Activated naive CD8-positive, alpha-beta T cell (primary cell): ENCODE results near the gene ARSG.
"Not testable (repeated sequence)": the region's sequence is repeated elsewhere in the genome, so short reads cannot be mapped to it uniquely, and the experiment has no call there.

ENCODE experiments used
- H3K27ac Mint-ChIP-seq: one replicate; pipeline ENCODE4 v1.8.0; 2021; ENCODE audit warnings: mixed read lengths
- H3K27me3 Mint-ChIP-seq: one replicate; pipeline ENCODE4 v1.8.0; 2021; ENCODE audit warnings: mixed read lengths
- H3K36me3 Mint-ChIP-seq: one replicate; pipeline ENCODE4 v1.8.0; 2021; ENCODE audit warnings: mixed read lengths
- H3K4me1 Mint-ChIP-seq: one replicate; pipeline ENCODE4 v1.8.0; 2021; ENCODE audit warnings: low read depth, mixed read lengths
- H3K4me3 Mint-ChIP-seq: one replicate; pipeline ENCODE4 v1.8.0; 2021; ENCODE audit warnings: mild to moderate bottlenecking, mixed read lengths
- H3K9me3 Mint-ChIP-seq: one replicate; pipeline ENCODE4 v1.8.0; 2021; ENCODE audit warnings: low read depth, mixed read lengths

Gene ARSG

GRCh38 chr17:68394608-68395331 lies 103.5 kb downstream of the ARSG start:
- Mint-ChIP-seq H3K4me3 (no peak overlapping the region), H3K27me3 (no peaks in the 10 kb centered on the region), H3K9me3 (no peaks in the 10 kb centered on the region), H3K36me3 (peaks cover 5% of the 10 kb centered on the region), H3K27ac (no peak overlapping the region), H3K4me1 (peaks cover 25% of the 10 kb centered on the region)

GRCh38 chr17:68396226-68397107 lies 105.2 kb downstream of the ARSG start:
- H3K27me3 Mint-ChIP-seq: no peaks in the 10 kb centered on the region

GRCh38 chr17:68397108-68397536 lies 105.8 kb downstream of the ARSG start:
- H3K27me3 Mint-ChIP-seq: no peaks in the 10 kb centered on the region
- no peaks in the 10 kb centered on the region for H3K9me3 Mint-ChIP-seq
- H3K4me1 Mint-ChIP-seq: peaks cover 35% of the 10 kb centered on the region
- H3K4me3 Mint-ChIP-seq: no peak overlapping the region
- peak overlapping the region; percentile 41 for H3K27ac Mint-ChIP-seq
- H3K36me3 Mint-ChIP-seq: peaks cover 5% of the 10 kb centered on the region

More at GRCh38 chr17:68396226-68397107, 105.2 kb downstream of the ARSG start:
- Mint-ChIP-seq H3K4me1 (peaks cover 35% of the 10 kb centered on the region), H3K4me3 (no peak overlapping the region), H3K9me3 (no peaks in the 10 kb centered on the region), H3K36me3 (peaks cover 5% of the 10 kb centered on the region), H3K27ac (peak overlapping the region; percentile 41)

- no peaks in the 10 kb centered on the region for H3K27me3 Mint-ChIP-seq
- H3K9me3 Mint-ChIP-seq: no peaks in the 10 kb centered on the region
- peaks cover 35% of the 10 kb centered on the region for H3K4me1 Mint-ChIP-seq
- peak overlapping the region; percentile 58 for H3K27ac Mint-ChIP-seq
- H3K36me3 Mint-ChIP-seq: peaks cover 7% of the 10 kb centered on the region
- H3K4me3 Mint-ChIP-seq: peak overlapping the region; percentile 4
Observed at GRCh38 chr17:68398691-68399637, 107.7 kb downstream of the ARSG start.

GRCh38 chr17:68399638-68400403 lies 108.5 kb downstream of the ARSG start:
- H3K27me3 Mint-ChIP-seq: no peaks in the 10 kb centered on the region
- peaks cover 35% of the 10 kb centered on the region for H3K4me1 Mint-ChIP-seq
- peak overlapping the region; percentile 64 for H3K4me3 Mint-ChIP-seq
- H3K36me3 Mint-ChIP-seq: peaks cover 9% of the 10 kb centered on the region
- peak overlapping the region; percentile 74 for H3K27ac Mint-ChIP-seq
- no peaks in the 10 kb centered on the region for H3K9me3 Mint-ChIP-seq

GRCh38 chr17:68400404-68400735 lies 109.1 kb downstream of the ARSG start:
- peaks cover 10% of the 10 kb centered on the region for H3K36me3 Mint-ChIP-seq
- peaks cover 35% of the 10 kb centered on the region for H3K4me1 Mint-ChIP-seq
- peak overlapping the region; percentile 74 for H3K27ac Mint-ChIP-seq
- no peaks in the 10 kb centered on the region for H3K9me3 Mint-ChIP-seq
- no peaks in the 10 kb centered on the region for H3K27me3 Mint-ChIP-seq
- H3K4me3 Mint-ChIP-seq: peak overlapping the region; percentile 64

DNA sequence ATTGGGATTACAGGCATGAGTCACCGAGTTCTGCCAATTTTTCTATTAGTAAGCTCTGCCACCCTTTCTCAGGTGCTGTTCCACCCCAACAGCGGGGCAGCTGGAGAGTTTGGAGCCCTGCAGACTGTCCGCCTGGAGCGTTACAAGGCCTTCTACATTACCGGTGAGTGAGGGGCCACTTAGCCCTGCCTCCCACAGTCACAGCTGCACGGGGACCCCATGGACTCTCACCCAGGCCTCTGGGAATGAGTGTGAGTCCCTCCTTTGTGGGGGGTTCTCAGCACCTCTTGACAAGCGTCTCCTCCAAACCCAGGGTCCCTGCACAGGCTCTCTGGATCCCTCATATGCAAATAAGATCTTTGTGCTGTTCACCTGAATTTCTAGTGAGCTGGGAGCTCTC lies 110.0 kb downstream of the ARSG start:
- Mint-ChIP-seq H3K9me3 (peaks cover 4% of the 10 kb centered on the region), H3K4me3 (no peak overlapping the region), H3K27me3 (no peaks in the 10 kb centered on the region), H3K27ac (peak overlapping the region; percentile 61), H3K36me3 (peaks cover 15% of the 10 kb centered on the region), H3K4me1 (peaks cover 35% of the 10 kb centered on the region)

GRCh38 chr17:68403122-68403521 lies 111.8 kb downstream of the ARSG start:
- Mint-ChIP-seq H3K27me3 (no peaks in the 10 kb centered on the region), H3K9me3 (peaks cover 17% of the 10 kb centered on the region), H3K4me3 (no peak overlapping the region), H3K27ac (no peak overlapping the region), H3K4me1 (peaks cover 25% of the 10 kb centered on the region), H3K36me3 (peaks cover 30% of the 10 kb centered on the region)

DNA sequence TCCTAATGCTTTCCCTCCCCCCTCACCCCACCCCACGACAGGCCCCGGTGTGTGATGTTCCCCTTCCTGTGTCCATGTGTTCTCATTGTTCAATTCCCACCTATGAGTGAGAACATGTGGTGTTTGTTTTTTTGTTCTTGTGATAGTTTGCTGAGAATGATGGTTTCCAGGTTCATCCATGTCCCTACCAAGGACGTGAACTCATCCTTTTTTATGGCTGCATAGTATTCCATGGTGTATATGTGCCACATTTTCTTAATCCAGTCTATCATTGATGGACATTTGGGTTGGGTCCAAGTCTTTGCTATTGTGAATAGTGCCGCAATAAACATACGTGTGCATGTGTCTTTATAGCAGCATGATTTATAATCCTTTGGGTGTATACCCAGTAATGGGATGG lies 112.5 kb downstream of the ARSG start:
- H3K27ac Mint-ChIP-seq, H3K27me3 Mint-ChIP-seq, H3K4me3 Mint-ChIP-seq: not testable (repeated sequence)
- Mint-ChIP-seq H3K4me1 (peaks cover 19% of the 10 kb centered on the region), H3K36me3 (peaks cover 30% of the 10 kb centered on the region), H3K9me3 (peaks cover 17% of the 10 kb centered on the region)

GRCh38 chr17:68407656-68408055 lies 116.4 kb downstream of the ARSG start:
- H3K4me1 Mint-ChIP-seq, H3K4me3 Mint-ChIP-seq, H3K27ac Mint-ChIP-seq, H3K27me3 Mint-ChIP-seq: not testable (repeated sequence)
- peaks cover 17% of the 10 kb centered on the region for H3K9me3 Mint-ChIP-seq
- peaks cover 30% of the 10 kb centered on the region for H3K36me3 Mint-ChIP-seq

DNA sequence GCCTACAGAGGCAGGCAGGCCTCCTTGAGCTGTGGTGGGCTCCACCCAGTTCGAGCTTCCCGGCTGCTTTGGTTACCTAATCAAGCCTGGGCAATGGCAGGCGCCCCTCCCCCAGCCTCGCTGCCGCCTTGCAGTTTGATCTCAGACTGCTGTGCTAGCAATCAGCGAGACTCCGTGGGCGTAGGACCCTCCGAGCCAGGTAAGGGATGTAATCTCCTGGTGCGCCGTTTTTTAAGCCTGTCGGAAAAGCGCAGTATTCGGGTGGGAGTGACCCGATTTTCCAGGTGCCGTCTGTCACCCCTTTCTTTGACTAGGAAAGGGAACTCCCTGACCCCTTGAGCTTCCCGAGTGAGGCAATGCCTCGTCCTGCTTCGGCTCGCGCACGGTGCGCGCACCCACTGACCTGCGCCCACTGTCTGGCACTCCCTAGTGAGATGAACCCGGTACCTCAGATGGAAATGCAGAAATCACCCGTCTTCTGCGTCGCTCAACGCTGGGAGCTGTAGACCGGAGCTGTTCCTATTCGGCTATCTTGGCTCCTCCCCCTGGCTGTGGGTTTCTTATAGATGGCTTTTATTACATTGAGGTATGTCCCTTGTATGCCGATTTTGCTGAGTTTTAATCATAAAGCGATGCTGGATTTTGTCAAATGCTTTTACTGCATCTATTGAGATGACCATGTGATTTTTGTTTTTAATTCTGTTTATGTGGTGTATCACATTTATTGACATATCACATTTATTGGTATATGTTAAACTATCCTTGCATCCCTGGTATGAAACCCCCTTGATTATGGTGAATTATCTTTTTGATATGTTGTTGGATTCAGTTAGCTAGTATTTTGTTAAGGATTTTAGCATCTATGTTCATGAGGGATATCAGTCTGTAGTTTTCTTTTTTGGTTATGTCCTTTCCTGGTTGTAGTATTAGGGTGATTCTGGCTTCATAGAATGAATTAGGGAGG lies 122.6 kb downstream of the ARSG start:
- Mint-ChIP-seq H3K4me3 (peak overlapping the region; percentile 94), H3K4me1 (peaks cover 35% of the 10 kb centered on the region), H3K27ac (peak overlapping the region; percentile 91)
- H3K36me3 Mint-ChIP-seq, H3K27me3 Mint-ChIP-seq, H3K9me3 Mint-ChIP-seq: not testable (repeated sequence)

- not testable (repeated sequence) for H3K36me3 Mint-ChIP-seq, H3K27me3 Mint-ChIP-seq, H3K9me3 Mint-ChIP-seq
- peak overlapping the region; percentile 91 for H3K27ac Mint-ChIP-seq
- peaks cover 35% of the 10 kb centered on the region for H3K4me1 Mint-ChIP-seq
- peak overlapping the region; percentile 94 for H3K4me3 Mint-ChIP-seq
Observed at GRCh38 chr17:68414901-68415300, 123.6 kb downstream of the ARSG start.

GRCh38 chr17:68417317-68417716 lies 126.0 kb downstream of the ARSG start:
- no peak overlapping the region for H3K27ac Mint-ChIP-seq
- no peak overlapping the region for H3K4me3 Mint-ChIP-seq
- H3K27me3 Mint-ChIP-seq: no peaks in the 10 kb centered on the region
- H3K9me3 Mint-ChIP-seq: no peaks in the 10 kb centered on the region
- H3K36me3 Mint-ChIP-seq: peaks cover 6% of the 10 kb centered on the region
- peaks cover 35% of the 10 kb centered on the region for H3K4me1 Mint-ChIP-seq
